ENCODE results near the gene CPLANE1.
"Not testable (repeated sequence)": the region's sequence is repeated elsewhere in the genome, so short reads cannot be mapped to it uniquely, and the experiment has no call there.

CPLANE1 gene

GRCh38 chr5:37248970-37249814 is at the start of gene CPLANE1:
CPLANE1 (minus strand) TSS chr5:37249376; CDS start chr5:37247698, 1,678 bp downstream.
- DNase-seq = peak; percentile 84

GRCh38 chr5:37296313-37296712 is 47.1 kb upstream of the CPLANE1 start:
- not testable (repeated sequence) for DNase-seq

- DNase-seq = no peak
Observed at GRCh38 chr5:37283214-37283820, 34.1 kb upstream of the CPLANE1 start.

- no peak for DNase-seq
Observed at GRCh38 chr5:37275511-37275910, 26.3 kb upstream of the CPLANE1 start.

- DNase-seq = no peak
Observed at GRCh38 chr5:37272511-37272910, 23.3 kb upstream of the CPLANE1 start.

GRCh38 chr5:37268100-37268499 is 18.9 kb upstream of the CPLANE1 start:
- DNase-seq = not testable (repeated sequence)

GRCh38 chr5:37255774-37256358 is 6.7 kb upstream of the CPLANE1 start:
- DNase-seq = no peak

- no peak for DNase-seq
Observed at GRCh38 chr5:37254581-37254980, 5.4 kb upstream of the CPLANE1 start.

- DNase-seq = no peak
Observed at GRCh38 chr5:37251665-37252064, 2.5 kb upstream of the CPLANE1 start.

GRCh38 chr5:37249815-37250164 is 614 bp upstream of the CPLANE1 start:
- no peak for DNase-seq

GRCh38 chr5:37248421-37248969 is 681 bp downstream of the CPLANE1 start:
- peak; percentile 4 for DNase-seq

GRCh38 chr5:37247496-37247895 is 1.7 kb downstream of the CPLANE1 start:
- no peak for DNase-seq

- DNase-seq = no peak
Observed at GRCh38 chr5:37247036-37247435, 2.1 kb downstream of the CPLANE1 start.

- DNase-seq = no peak
Observed at GRCh38 chr5:37234288-37234687, 14.9 kb downstream of the CPLANE1 start.

GRCh38 chr5:37226377-37226776 is 22.8 kb downstream of the CPLANE1 start:
- no peak for DNase-seq

GRCh38 chr5:37222181-37222580 is 27.0 kb downstream of the CPLANE1 start:
- no peak for DNase-seq

- DNase-seq = not testable (repeated sequence)
Observed at GRCh38 chr5:37220426-37220825, 28.8 kb downstream of the CPLANE1 start.

GRCh38 chr5:37219384-37219783 is 29.8 kb downstream of the CPLANE1 start:
- DNase-seq = not testable (repeated sequence)

- DNase-seq = no peak
Observed at GRCh38 chr5:37217976-37218375, 31.2 kb downstream of the CPLANE1 start.

- DNase-seq = no peak
Observed at GRCh38 chr5:37214550-37214949, 34.6 kb downstream of the CPLANE1 start.

GRCh38 chr5:37212096-37212495 is 37.1 kb downstream of the CPLANE1 start:
- DNase-seq = no peak

GRCh38 chr5:37211661-37212060 is 37.5 kb downstream of the CPLANE1 start:
- DNase-seq = no peak

GRCh38 chr5:37208883-37209797 is 40.0 kb downstream of the CPLANE1 start:
- DNase-seq = no peak
